Measurements from ENCODE around the gene INPP4B.
A peak's percentile ranks its signal among the peaks of the same experiment; 100 is the strongest.

The INPP4B gene

GRCh38 chr4:142719854-142720541 lies 126.1 kb downstream of the INPP4B start:
- peak; percentile 26 for DNase-seq

DNA sequence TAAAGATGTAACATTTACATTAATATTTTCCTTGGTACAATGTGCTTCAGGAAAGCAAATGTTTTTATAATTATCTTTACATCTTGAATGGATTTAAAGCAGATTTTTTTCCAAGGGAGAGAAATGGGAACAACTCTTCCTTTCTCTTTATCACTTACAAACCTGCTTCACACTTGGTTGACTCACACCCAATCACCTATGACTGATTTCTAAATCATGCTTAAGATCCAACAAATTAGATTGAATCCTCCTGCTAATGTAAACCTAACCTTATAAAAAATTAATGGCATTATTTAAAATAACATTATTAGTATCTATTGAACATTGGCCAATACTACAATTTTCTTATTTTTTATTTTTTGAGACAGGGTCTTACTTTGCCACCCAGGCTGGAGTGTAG lies 127.1 kb downstream of the INPP4B start:
- no peak for DNase-seq

DNA sequence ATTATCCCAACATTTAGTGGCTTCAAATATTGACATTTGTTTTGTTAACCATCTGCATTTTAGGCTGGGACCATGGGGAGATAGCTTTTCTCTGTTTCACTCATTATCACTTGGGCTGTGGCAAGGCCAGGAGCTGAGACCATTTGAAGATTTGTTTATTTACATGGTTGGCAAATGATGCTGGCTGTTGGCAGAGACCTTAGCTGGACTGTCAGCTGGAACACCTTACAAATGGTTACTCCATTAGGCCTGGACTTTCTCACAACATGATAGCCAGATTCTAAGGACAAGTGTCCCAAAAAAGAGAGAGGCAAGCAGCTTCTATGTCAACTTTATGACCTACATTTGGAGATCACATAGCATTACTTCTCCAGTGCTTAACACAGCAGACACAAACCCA lies 130.4 kb downstream of the INPP4B start:
- no peak for DNase-seq

- DNase-seq = no peak
Observed at GRCh38 chr4:142713282-142714030, 132.6 kb downstream of the INPP4B start.

GRCh38 chr4:142708231-142708630 lies 137.9 kb downstream of the INPP4B start:
- DNase-seq = no peak

DNA sequence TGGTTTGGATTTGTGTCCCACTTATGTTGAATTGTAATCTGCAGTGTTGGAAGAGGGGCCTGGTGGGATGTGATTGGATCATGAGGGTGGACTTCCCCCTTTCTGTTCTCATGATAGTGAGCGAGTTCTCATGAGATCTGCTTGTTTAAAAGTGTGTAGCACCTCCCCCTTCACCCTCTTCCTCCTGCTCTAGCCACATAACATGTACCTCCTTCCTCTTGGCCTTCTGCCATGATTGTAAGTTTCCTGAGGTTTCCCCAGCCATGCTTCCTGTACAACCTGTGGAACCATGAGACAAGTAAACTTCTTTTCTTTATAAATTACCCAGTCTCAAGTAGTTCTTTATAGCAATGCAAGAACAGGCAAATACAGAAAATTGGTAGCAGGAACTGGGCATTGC lies 138.7 kb downstream of the INPP4B start:
- no peak for DNase-seq

GRCh38 chr4:142706381-142706780 lies 139.7 kb downstream of the INPP4B start:
- no peak for DNase-seq

DNA sequence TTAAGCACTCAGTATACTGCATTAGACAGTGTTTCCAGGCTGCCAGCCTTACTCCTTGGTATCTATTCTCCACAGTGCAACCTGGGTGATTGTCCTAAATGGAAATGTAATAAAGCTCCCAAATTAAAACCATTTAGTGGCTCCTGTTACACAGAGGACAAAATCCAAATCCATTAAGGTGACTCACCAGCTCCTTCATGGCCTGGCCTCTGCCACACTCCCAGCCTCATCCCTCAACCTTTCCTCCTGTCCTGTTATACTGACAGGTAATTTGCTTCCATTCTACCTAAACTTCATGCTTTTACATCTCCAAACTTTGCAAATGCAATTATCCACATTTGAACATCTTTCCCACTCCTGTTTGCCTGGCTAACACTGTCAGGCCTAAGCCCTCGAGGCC lies 140.3 kb downstream of the INPP4B start:
- DNase-seq = no peak

- DNase-seq = no peak
Observed at GRCh38 chr4:142703694-142704309, 142.3 kb downstream of the INPP4B start.

DNA sequence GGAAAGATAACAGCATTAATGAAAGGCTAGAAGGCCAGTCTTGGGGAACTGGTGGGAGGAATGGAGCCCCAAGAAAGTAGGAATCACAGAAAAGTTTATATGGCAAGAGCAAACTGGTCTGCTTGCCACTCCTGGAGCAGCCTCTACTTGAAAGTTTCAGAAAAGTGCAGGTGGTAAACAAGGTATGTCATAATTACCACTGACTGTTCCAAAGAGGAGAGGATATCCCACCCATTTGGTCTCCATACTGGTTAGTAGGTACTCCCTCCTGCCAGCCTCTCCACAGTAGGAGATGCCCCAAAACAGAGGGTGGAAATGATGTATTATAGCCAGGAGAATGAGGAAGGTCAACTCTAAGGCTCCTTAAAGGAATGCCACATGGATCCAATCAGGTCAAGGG lies 145.1 kb downstream of the INPP4B start:
- DNase-seq = no peak

DNA sequence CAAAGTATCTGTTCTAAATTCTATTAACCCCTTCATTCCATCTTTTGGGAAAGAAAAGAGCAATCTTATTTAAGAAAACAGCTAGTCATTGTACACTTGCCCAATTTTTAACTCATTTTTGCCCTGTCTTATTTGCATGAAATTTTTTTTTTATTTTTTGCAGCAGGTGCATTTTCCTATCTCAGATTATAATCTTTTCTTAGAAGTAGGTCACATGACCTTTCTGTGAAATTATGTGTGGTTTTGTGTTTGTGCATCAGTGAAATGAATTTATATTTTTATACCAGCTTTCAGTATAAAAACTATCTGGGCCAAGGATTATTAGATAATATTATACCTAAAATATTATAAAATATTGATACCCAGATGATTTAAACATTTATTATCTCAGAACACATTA lies 145.6 kb downstream of the INPP4B start:
- no peak for DNase-seq

DNA sequence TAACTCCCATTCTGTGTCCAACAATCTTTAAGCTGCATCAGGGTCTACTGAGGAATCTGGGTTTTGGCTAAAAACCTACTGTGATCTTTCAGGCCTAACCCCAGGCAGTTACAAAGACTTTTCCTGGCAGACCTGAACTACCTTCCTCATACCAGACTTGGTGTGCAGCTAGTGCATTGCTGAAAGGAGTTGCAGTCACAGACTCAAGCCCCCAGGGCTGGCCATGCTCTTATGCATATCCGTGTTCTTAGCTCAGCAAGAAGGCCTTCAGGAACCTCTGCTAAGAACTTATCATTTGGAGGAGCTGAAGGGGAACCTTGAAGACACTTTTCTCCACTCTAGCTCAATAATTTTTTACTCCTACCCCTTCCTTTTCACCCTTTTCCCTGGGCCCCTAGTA lies 147.5 kb downstream of the INPP4B start:
- no peak for DNase-seq

- no peak for DNase-seq
Observed at GRCh38 chr4:142697928-142698327, 148.2 kb downstream of the INPP4B start.

- DNase-seq = peak; percentile 39
Observed at GRCh38 chr4:142697320-142697719, 148.8 kb downstream of the INPP4B start.

DNA sequence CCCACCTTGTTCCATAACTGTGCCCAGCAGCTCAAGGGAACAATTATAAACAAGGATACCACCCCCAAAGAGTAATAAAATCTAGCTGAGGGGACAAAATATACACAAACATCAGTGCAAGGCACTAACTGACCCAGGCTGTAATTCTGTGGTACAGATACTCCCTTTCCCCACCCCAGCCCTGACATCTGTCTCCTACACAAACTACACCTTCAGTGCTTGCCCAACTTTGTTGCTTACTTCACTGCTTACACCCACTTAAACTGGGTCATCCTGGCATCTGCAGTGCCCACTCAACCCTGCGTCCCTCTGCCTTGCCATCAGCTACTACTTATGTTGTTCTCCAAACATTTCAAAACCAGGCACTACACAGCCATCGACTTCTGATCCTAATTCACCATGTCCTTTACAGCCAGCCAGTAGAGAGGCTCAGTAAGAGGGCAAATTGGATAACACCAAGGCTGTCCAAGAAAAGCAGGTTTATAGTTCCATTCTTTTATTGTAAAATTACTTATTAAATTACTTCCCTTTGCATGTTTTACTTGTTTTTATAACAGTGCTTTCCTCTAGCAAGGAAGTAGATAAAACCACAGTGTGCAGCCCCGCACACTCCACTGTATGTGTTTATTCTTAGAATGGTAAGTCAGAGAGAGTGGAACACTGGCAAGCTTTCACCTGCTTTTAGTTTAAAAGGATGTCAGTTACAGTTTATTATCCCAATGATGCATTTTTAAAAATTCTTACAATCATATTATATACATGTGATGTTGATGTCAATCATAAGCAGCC lies 149.6 kb downstream of the INPP4B start:
- DNase-seq = no peak

GRCh38 chr4:142690406-142691163 lies 155.5 kb downstream of the INPP4B start:
- DNase-seq = no peak

- no peak for DNase-seq
Observed at GRCh38 chr4:142687547-142688275, 158.4 kb downstream of the INPP4B start.

- no peak for DNase-seq
Observed at GRCh38 chr4:142686081-142686480, 160.0 kb downstream of the INPP4B start.

GRCh38 chr4:142683997-142684396 lies 162.1 kb downstream of the INPP4B start:
- no peak for DNase-seq

GRCh38 chr4:142683503-142683902 lies 162.6 kb downstream of the INPP4B start:
- no peak for DNase-seq

- DNase-seq = no peak
Observed at GRCh38 chr4:142671516-142671915, 174.6 kb downstream of the INPP4B start.

GRCh38 chr4:142663828-142664227 lies 182.3 kb downstream of the INPP4B start:
- no peak for DNase-seq

Data from NCI-H1417 treated with DMSO at 0.1 percent for 48 hours (cell line).